Activated T-cell treated with anti-CD3 and anti-CD28 coated beads, Interleukin-2, amount 50 U/mL, for 72 hours (primary cell): ENCODE data around the gene AGBL3. TPM values are rescaled to one million over a fixed set of nuclear protein-coding genes. Genes with fewer than 3 reads are reported as not detected.
"Not testable (repeated sequence)": the region's sequence is repeated elsewhere in the genome, so short reads cannot be mapped to it uniquely, and the experiment has no call there.

Source experiments
- ATAC-seq, 2 donors: fragments of 150-1000 bp; cut with Tn5 transposase; replicated peaks in 1 of 2; 2 replicates each; pipeline ENCODE4 v1.10.0; 2021; ENCODE audit warnings: moderate library complexity in 2 of 2, mild to moderate bottlenecking in 1 of 2
- DNase-seq, 2 donors: peaks; one replicate each; pipeline ENCODE4 v3.0.0; 2021 to 2022; ENCODE audit warnings: mixed read lengths in 1 of 2
- H3K27ac Mint-ChIP-seq: one replicate; pipeline ENCODE4 v1.8.0; 2022; ENCODE audit warnings: mild to moderate bottlenecking, moderate library complexity, mixed read lengths
- H3K27me3 Mint-ChIP-seq: one replicate; pipeline ENCODE4 v1.8.0; 2022; ENCODE audit warnings: low read depth, mixed read lengths
- H3K36me3 Mint-ChIP-seq, 2 donors: one replicate each; pipeline ENCODE4 v1.8.0; 2022; ENCODE audit warnings: mixed read lengths in 2 of 2, mild to moderate bottlenecking in 1 of 2; ENCODE audit not compliant: insufficient read depth in 2 of 2
- H3K4me1 Mint-ChIP-seq: one replicate; pipeline ENCODE4 v1.8.0; 2022; ENCODE audit warnings: low read depth, mixed read lengths
- H3K4me3 Mint-ChIP-seq, 2 donors: one replicate each; pipeline ENCODE4 v1.8.0; 2022; ENCODE audit warnings: mild to moderate bottlenecking in 2 of 2, mixed read lengths in 2 of 2, moderate library complexity in 2 of 2
- H3K9me3 Mint-ChIP-seq, 2 donors: one replicate each; pipeline ENCODE4 v1.8.0; 2022; ENCODE audit warnings: mixed read lengths in 2 of 2
- total RNA-seq, 2 donors: library from RNA; stranded (reverse); gene quantifications; one replicate each; pipeline ENCODE4 v1.2.3, GENCODE V29; 2022

AGBL3 gene
- total RNA-seq, 2 donors from 2014 or later = 2.4 to 3.8 TPM

DNA sequence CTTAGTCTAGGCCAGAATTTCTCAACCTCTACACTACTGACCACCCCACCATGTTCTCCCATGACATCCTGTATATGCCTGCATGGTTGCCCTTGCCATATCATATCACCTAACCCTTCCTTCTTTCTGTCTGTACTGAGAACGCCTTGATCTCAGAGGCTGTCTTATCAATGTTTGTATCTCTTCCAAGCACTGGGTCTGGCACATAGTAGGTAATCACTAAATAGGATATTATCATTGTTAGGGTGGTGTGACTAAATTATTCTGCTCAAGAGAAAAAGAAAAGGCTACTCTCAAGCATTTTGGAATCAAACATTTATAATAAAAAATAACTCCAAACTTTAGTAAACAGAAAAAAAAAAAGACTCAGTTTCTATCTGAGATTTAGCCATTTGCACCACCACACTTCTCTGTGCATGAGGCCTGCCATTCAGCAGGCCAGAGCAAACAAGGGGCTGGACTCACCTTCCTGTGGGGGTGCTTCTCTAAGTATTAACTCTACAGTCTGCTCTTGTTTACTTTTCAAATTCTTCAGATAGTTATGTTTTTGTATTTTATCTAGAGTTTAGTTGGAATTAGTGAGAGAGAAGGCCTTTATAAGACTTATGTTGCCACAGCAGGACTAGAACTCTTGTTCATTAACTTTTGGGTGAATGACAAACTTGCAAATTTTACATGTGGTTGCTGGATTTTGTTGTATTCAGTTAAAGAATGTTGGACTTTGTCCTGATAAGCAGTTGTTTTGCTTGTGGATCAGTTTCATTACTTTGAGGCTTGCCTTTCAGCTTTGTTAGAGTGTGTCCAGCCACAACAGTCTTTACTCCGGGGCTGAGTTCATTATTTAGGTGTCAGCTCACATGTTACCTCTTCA lies 5.4 kb downstream of the AGBL3 start:
- no peak for ATAC-seq
- DNase-seq = no peak
- peak overlapping the region; percentile 6 to 9 for H3K4me3 Mint-ChIP-seq
- H3K27me3 Mint-ChIP-seq = no peaks in the 10 kb centered on the region
- H3K9me3 Mint-ChIP-seq = no peaks in the 10 kb centered on the region
- peaks cover 3 to 12% of the 10 kb centered on the region in 2 donors for H3K36me3 Mint-ChIP-seq
- H3K4me1 Mint-ChIP-seq = peaks cover 76% of the 10 kb centered on the region
- H3K27ac Mint-ChIP-seq = peak overlapping the region; percentile 88

DNA sequence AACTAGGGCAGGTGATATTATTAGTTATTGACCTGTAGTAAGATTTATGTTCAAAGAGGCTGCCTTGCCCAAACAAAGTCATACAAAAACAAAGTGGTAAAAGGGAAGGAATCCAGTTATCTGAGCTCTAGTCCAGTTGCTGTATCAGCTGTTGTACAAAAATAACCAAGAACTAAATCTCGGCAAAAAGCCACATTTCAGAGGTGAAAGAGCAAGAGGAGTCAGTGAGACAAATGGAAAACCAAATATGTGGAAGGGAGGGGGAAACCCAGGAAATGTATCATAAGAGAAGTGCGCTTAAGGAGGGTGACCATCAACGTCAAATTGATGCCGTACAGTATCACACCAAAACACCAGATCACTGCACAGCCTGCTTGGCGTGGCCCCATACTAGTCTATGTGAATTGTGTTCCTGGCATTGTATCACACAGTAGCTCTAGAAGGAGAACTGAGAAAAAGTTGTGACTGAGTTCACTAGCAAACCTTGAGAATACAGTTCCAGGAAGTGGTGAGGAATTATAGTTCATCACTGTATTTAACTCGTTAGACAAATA lies 6.4 kb downstream of the AGBL3 start:
- H3K27ac Mint-ChIP-seq = peak overlapping the region; percentile 88
- peaks cover 3 to 12% of the 10 kb centered on the region in 2 donors for H3K36me3 Mint-ChIP-seq
- H3K27me3 Mint-ChIP-seq = no peaks in the 10 kb centered on the region
- H3K9me3 Mint-ChIP-seq = no peaks in the 10 kb centered on the region
- ATAC-seq = peak; percentile 86 to 94
- peak; percentile 38 to 44 for DNase-seq
- H3K4me3 Mint-ChIP-seq = peak overlapping the region; percentile 27 to 69
- H3K4me1 Mint-ChIP-seq = peaks cover 80% of the 10 kb centered on the region

DNA sequence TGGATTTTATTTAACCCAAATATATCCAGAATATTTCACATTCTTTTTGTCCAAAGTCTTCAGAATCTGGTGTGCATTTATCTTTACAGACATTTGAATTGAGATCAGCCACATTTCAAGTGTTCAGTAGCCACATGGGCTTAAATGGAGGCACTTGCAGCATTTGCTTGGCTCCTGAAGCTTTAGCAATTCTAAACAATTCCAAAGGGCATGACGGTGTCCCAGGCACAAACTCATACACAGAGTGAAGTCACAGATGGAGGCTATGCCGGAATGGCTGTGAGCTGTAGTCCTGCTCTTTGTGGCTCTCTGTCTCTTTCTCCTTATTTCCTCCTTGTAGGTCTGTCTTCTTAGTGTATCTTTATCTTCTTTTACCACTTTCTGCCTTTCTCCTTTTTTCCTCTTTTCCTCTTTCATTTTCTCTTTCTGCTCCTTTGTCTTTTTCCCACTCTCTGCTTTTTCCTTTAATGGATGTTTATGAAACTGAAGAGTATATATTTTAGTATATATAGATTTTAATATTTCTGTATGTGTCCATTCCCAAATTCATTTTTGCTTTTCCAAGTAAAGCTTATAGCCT lies 7.7 kb downstream of the AGBL3 start:
- ATAC-seq (no peak), DNase-seq (no peak)
- Mint-ChIP-seq H3K4me1 (peaks cover 74% of the 10 kb centered on the region), H3K4me3 (no peak overlapping the region), H3K9me3 (no peaks in the 10 kb centered on the region), H3K27me3 (no peaks in the 10 kb centered on the region), H3K36me3 (peaks cover 1 to 12% of the 10 kb centered on the region in 2 donors), H3K27ac (no peak overlapping the region)

DNA sequence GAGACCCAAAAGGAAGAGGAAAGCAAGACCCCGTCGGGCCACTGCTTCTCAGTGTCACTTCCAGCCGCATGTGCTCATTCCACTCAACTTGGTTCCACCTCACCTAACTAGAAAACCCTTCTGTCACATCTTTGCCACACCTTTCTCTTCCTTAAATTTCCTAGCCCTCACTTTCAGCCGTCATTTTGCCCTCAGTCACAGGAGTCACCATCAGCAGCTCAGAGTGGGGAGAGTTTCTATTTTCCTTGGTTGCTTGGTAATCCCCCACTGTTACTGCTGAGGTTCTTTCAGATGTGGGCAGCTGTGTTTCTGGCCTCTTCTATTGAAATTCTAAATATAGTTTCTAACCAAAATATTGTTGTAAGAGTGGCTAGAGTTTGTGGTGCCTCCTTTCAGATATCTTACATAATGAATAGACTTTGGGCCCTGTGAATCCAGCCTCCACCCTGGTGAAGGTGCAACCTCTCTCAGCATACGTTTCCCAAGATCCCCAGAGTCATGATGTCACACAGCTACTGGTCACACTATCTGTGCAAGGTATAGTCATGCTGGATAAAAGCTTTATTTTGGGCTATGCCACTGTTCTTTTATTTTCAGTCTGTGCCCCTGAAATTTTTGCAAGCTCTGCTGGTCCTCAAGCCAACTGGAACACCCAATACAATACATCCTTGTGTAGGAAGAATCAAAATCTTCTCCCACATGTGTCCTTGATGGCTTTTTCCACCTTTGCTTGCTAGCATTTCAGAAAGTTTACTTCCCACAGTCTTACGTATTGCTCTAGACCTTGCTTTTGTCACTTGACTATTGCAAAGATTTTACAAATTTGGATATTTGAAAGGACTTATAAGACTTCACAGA lies 9.2 kb downstream of the AGBL3 start:
- H3K27me3 Mint-ChIP-seq = no peaks in the 10 kb centered on the region
- peak overlapping the region; percentile 31 for H3K27ac Mint-ChIP-seq
- peak overlapping the region; percentile 47 to 72 for H3K4me3 Mint-ChIP-seq
- peaks cover 1 to 5% of the 10 kb centered on the region in 2 donors for H3K36me3 Mint-ChIP-seq
- no peaks in the 10 kb centered on the region for H3K9me3 Mint-ChIP-seq
- ATAC-seq = peak; percentile 39 to 64
- peak; percentile 15 to 21 for DNase-seq
- H3K4me1 Mint-ChIP-seq = peaks cover 65% of the 10 kb centered on the region

DNA sequence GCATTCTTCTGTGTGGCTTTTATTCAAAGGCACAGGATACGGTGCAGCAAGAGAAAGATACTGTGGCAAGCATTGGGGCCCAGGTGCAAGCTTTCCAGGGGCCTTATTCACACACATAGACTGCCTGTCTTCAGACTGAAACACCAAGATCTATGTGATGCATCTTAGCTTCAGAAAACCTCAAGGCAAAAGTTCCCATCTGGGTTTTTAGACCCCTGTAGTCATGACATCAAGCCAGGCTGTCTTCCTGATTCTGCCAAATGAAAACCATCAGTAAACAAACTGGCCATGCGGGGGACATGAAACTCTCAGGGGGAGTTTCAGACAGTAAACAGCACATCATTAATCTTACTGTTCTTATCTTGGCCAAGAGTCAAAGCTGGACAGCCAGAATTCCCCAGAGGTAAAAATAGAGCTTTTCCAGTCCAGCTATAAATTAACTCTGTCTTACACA lies 9.8 kb downstream of the AGBL3 start:
- Mint-ChIP-seq H3K36me3 (peaks cover 1 to 5% of the 10 kb centered on the region in 2 donors), H3K27ac (peak overlapping the region; percentile 31), H3K9me3 (no peaks in the 10 kb centered on the region), H3K4me1 (peaks cover 59% of the 10 kb centered on the region), H3K4me3 (peak overlapping the region; percentile 12 to 47), H3K27me3 (no peaks in the 10 kb centered on the region)
- peak; percentile 6 to 16 for ATAC-seq
- DNase-seq = no peak

DNA sequence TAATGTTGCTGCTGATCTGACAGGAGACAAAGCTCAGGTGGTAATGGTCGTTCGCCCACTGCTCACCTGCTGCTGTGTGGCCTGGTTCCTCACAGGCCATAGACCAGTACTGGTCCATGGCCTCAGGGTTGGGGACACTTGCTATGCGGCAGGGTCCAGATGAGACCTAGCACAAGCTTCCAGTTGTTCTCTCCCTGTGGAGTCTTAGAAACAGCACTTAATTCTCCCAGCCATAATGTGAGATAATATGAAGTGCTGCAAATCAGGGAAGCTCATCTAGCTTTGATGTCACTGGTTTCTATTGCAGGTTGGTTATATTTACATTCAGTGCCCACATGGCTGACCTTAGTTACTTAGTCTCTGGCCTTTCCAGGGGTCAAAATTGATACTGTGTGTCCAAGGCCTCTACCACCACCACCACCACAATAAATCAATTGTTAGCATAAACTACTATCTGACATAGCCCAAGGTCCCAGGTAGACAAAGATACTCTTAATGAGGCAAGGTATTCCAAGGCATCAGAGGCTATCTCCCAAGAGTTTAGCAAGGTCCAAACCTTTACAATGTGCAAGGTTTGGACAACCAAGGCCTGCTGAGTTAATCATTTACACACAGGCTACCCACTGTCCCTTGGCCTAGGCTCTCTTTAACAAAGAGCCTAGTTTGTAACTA lies 11.0 kb downstream of the AGBL3 start:
- Mint-ChIP-seq H3K27me3 (no peaks in the 10 kb centered on the region), H3K9me3 (no peaks in the 10 kb centered on the region), H3K36me3 (peaks cover 1 to 10% of the 10 kb centered on the region in 2 donors), H3K4me3 (no peak overlapping the region), H3K27ac (no peak overlapping the region), H3K4me1 (peaks cover 47% of the 10 kb centered on the region)
- no peak for ATAC-seq
- DNase-seq = no peak

DNA sequence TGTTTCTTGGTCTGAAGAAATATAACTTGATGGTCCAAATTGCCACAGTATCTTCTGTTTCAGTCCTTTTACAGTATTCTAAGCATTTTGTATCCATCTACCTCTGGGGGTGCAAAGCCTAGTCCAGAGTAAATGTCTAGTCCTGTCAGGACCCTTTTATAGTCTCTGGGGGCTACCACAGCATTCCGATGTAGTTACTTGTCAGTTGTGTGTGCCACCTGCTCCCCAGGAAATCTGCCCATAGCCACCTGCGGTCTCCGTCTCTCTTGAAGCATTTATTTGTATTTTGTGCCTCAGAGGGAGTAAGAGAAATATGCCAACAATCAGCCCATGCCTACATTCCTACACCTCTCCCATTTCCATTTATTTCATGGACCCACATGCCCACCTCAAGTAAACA lies 12.8 kb downstream of the AGBL3 start:
- Mint-ChIP-seq H3K27ac (no peak overlapping the region), H3K4me1 (peaks cover 31% of the 10 kb centered on the region), H3K9me3 (no peaks in the 10 kb centered on the region), H3K27me3 (no peaks in the 10 kb centered on the region), H3K4me3 (no peak overlapping the region), H3K36me3 (peaks cover 1 to 10% of the 10 kb centered on the region in 2 donors)
- DNase-seq (no peak), ATAC-seq (no peak)

DNA sequence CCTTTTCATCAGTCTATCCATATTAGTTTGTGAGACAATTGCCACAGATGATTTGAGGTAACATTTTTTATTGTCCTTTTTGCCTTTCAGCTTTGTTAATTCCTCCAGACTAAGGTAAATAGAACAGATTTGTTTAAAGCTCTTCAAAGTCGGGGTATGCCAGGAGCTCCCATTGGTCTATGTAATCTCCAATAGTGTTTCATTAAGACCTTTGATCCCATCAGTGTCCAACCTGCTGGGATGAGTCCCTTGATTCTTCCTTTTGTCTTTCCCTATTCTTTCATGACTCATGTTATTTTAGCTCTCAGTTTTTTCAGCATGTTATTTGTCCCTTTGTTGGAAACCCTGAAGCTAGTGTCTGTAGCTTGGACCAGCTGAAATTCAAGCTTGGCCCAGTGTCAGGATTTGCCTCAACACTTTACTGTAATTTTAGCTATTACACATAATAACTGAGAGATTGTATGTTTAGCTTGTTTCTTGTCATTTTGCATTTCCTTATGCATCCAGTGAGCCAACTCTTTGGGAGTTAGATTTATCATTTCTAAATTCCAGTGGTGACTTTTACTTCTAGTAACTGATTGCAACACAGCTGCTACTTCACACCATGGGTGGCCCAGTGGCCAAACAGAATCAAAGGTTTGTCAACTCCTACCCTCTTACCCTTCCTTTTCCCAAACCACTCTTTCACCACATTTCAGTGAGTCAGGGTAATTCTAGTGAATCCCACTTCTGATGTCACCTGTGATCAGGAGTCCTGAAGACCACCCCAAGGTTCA lies 15.3 kb downstream of the AGBL3 start:
- Mint-ChIP-seq H3K4me1 (peaks cover 8% of the 10 kb centered on the region), H3K27ac (no peak overlapping the region), H3K9me3 (peaks cover 0 to under 1% of the 10 kb centered on the region in 2 donors), H3K4me3 (no peak overlapping the region), H3K27me3 (no peaks in the 10 kb centered on the region), H3K36me3 (peaks cover 0 to 5% of the 10 kb centered on the region in 2 donors)
- ATAC-seq = no peak
- no peak for DNase-seq

DNA sequence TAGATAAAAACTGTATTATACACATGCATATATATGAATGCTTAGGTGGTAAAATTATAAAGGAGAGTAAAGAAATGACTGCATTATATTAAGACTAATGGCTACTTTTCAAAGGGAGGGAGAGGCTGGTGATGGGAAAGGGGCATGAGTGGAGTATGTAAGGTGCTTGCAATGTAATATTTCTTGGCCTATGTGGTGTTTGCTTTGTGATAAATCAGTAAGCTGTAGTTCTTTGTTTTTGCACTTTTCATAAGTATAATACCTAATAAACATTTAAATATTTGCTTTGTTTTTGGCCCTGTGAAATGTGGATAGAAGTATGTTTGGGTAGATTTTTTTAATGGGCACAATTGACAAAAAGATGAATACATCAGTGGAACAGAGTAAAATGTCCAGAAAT lies 25.9 kb downstream of the AGBL3 start:
- peaks cover 0 to 5% of the 10 kb centered on the region in 2 donors for H3K36me3 Mint-ChIP-seq
- H3K4me1 Mint-ChIP-seq = no peaks in the 10 kb centered on the region
- H3K27ac Mint-ChIP-seq = no peak overlapping the region
- DNase-seq (no peak), ATAC-seq (no peak)
- H3K27me3 Mint-ChIP-seq = no peaks in the 10 kb centered on the region
- H3K4me3 Mint-ChIP-seq = no peak overlapping the region
- H3K9me3 Mint-ChIP-seq = peaks cover 3 to 5% of the 10 kb centered on the region in 2 donors

DNA sequence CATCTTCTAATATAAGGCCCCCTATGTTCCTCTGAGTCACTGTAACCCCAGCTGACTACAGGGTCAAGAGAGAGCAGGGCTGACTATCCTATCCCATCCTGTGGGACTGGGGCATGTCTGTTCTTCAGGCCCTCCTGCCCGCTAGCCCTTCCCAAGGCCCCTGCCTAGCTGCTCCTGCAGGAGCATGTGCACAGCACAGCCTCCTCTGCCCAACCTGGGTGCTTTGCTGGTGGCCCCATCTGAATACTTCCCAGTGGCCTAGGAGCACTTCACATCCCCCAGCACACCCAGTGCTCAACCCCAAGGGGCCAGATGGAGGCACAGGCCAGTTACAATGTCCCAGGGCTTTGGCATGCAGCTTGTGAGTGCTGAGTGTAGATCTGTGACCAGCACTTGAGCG lies 37.3 kb downstream of the AGBL3 start:
- no peak overlapping the region for H3K4me3 Mint-ChIP-seq
- H3K36me3 Mint-ChIP-seq = peaks cover 0 to 2% of the 10 kb centered on the region in 2 donors
- peaks cover 2 to 9% of the 10 kb centered on the region in 2 donors for H3K9me3 Mint-ChIP-seq
- no peaks in the 10 kb centered on the region for H3K27me3 Mint-ChIP-seq
- no peak overlapping the region for H3K27ac Mint-ChIP-seq
- DNase-seq (no peak), ATAC-seq (no peak)
- H3K4me1 Mint-ChIP-seq = no peaks in the 10 kb centered on the region

DNA sequence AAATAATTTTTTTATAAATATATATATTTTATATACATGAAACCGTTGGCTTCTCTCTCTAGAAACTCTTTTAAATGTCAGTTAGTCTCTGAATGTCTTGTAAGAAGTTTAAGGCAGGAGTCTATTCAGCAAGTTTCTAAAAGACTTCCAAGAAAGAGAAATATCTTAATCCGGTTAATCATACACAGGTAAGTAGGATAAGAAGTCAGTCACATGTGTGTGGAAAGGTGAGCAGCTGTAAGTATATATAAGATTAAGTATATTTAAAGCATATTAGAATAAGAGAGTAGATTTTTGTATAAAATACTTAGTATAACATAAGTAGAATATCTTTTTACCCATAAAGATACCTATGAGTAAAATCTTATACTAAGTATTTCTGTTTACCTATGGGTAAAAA lies 48.9 kb downstream of the AGBL3 start:
- H3K4me1 Mint-ChIP-seq = no peaks in the 10 kb centered on the region
- DNase-seq = no peak
- H3K4me3 Mint-ChIP-seq = no peak overlapping the region
- H3K27ac Mint-ChIP-seq = no peak overlapping the region
- peaks cover 0 to 2% of the 10 kb centered on the region in 2 donors for H3K36me3 Mint-ChIP-seq
- ATAC-seq = no peak
- H3K9me3 Mint-ChIP-seq = no peaks in the 10 kb centered on the region
- H3K27me3 Mint-ChIP-seq = no peaks in the 10 kb centered on the region

DNA sequence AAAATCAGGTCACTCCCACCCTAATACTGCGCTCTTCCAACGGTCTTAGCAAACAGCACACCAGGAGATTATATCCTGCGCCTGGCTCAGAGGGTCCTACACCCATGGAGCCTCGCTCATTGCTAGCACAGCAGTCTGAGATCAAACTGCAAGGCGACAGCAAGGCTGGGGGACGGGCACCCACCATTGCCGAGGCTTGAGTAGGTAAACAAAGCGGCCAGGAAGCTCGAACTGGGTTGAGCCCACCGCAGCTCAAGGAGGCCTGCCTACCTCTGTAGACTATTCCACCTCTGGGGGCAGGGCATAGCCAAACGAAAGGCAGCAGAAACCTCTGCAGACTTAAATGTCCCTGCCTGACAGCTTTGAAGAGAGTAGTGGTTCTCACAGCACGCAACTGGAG lies 80.7 kb downstream of the AGBL3 start:
- not testable (repeated sequence) for H3K4me1 Mint-ChIP-seq

More for the DNA sequence above, 80.7 kb downstream of the AGBL3 start:
- not testable (repeated sequence) for H3K27ac Mint-ChIP-seq, ATAC-seq, H3K4me3 Mint-ChIP-seq, H3K36me3 Mint-ChIP-seq, DNase-seq, H3K9me3 Mint-ChIP-seq, H3K27me3 Mint-ChIP-seq
